Activated naive CD4-positive, alpha-beta T cell treated with anti-CD3 and anti-CD28 coated beads, Interleukin-2, amount 50 U/mL, for 72 hours (primary cell): ENCODE measurements around the gene NFIX. TPM values are rescaled to one million over a fixed set of nuclear protein-coding genes. Genes with fewer than 3 reads are reported as not detected.

Experiments
- ATAC-seq, 2 donors: fragments of 150-1000 bp; cut with Tn5 transposase; 2 replicates each; pipeline ENCODE4 v1.10.0; 2021; ENCODE audit warnings: mild to moderate bottlenecking in 2 of 2, moderate library complexity in 2 of 2
- DNase-seq, 2 donors: peaks; one replicate each; pipeline ENCODE4 v3.0.0; 2021 to 2022; ENCODE audit warnings: low spot score in 2 of 2
- H3K27ac Mint-ChIP-seq, 2 donors: one replicate each; pipeline ENCODE4 v1.8.0; 2022; ENCODE audit warnings: mild to moderate bottlenecking in 2 of 2, mixed read lengths in 2 of 2
- H3K36me3 Mint-ChIP-seq, 2 donors: one replicate each; pipeline ENCODE4 v1.8.0; 2022; ENCODE audit warnings: mixed read lengths in 2 of 2
- H3K9me3 Mint-ChIP-seq, 2 donors: one replicate each; pipeline ENCODE4 v1.8.0; 2022; ENCODE audit warnings: mixed read lengths in 2 of 2
- total RNA-seq, 2 donors: library from RNA; stranded (reverse); gene quantifications; one replicate each; pipeline ENCODE4 v1.2.3, GENCODE V29; 2022

Gene NFIX
- total RNA-seq, 2 donors from 2014 or later: 1.8 to 5.4 TPM

- no peak for DNase-seq
- no peak overlapping the region for H3K27ac Mint-ChIP-seq
- no peaks in the 10 kb centered on the region for H3K9me3 Mint-ChIP-seq
- no peak for ATAC-seq
- peaks cover 0 to 5% of the 10 kb centered on the region in 2 donors for H3K36me3 Mint-ChIP-seq
Measured at GRCh38 chr19:12997179-12997966, 2.1 kb downstream of the NFIX start.

- Mint-ChIP-seq H3K9me3 (no peaks in the 10 kb centered on the region), H3K27ac (no peak overlapping the region), H3K36me3 (peaks cover 0 to 5% of the 10 kb centered on the region in 2 donors)
- ATAC-seq (no peak), DNase-seq (no peak)
Measured at GRCh38 chr19:12997967-12998940, 3.0 kb downstream of the NFIX start.

GRCh38 chr19:13001166-13001501, 5.9 kb downstream of the NFIX start:
- Mint-ChIP-seq H3K36me3 (no peaks in the 10 kb centered on the region), H3K9me3 (no peaks in the 10 kb centered on the region), H3K27ac (no peak overlapping the region)
- no peak for ATAC-seq
- no peak for DNase-seq

GRCh38 chr19:13001502-13002165, 6.4 kb downstream of the NFIX start:
- DNase-seq: no peak
- ATAC-seq: no peak
- Mint-ChIP-seq H3K9me3 (no peaks in the 10 kb centered on the region), H3K36me3 (no peaks in the 10 kb centered on the region), H3K27ac (no peak overlapping the region)

GRCh38 chr19:13002166-13002898, 7.1 kb downstream of the NFIX start:
- DNase-seq: no peak
- H3K9me3 Mint-ChIP-seq: no peaks in the 10 kb centered on the region
- no peaks in the 10 kb centered on the region for H3K36me3 Mint-ChIP-seq
- H3K27ac Mint-ChIP-seq: no peak overlapping the region
- ATAC-seq: no peak

- Mint-ChIP-seq H3K9me3 (no peaks in the 10 kb centered on the region), H3K36me3 (no peaks in the 10 kb centered on the region), H3K27ac (no peak overlapping the region)
- DNase-seq (no peak), ATAC-seq (no peak)
Measured at GRCh38 chr19:13003081-13003480, 7.8 kb downstream of the NFIX start.

GRCh38 chr19:13004273-13004672, 9.0 kb downstream of the NFIX start:
- Mint-ChIP-seq H3K9me3 (no peaks in the 10 kb centered on the region), H3K36me3 (no peaks in the 10 kb centered on the region), H3K27ac (no peak overlapping the region)
- DNase-seq: no peak
- no peak for ATAC-seq

- no peak overlapping the region for H3K27ac Mint-ChIP-seq
- no peaks in the 10 kb centered on the region for H3K9me3 Mint-ChIP-seq
- no peaks in the 10 kb centered on the region for H3K36me3 Mint-ChIP-seq
- ATAC-seq (no peak), DNase-seq (no peak)
Measured at GRCh38 chr19:13005253-13005652, 10.0 kb downstream of the NFIX start.

- no peaks in the 10 kb centered on the region for H3K9me3 Mint-ChIP-seq
- no peak overlapping the region for H3K27ac Mint-ChIP-seq
- DNase-seq (no peak), ATAC-seq (no peak)
- no peaks in the 10 kb centered on the region for H3K36me3 Mint-ChIP-seq
Measured at GRCh38 chr19:13005861-13006370, 10.6 kb downstream of the NFIX start.

- no peak overlapping the region for H3K27ac Mint-ChIP-seq
- H3K36me3 Mint-ChIP-seq: no peaks in the 10 kb centered on the region
- DNase-seq: no peak
- no peaks in the 10 kb centered on the region for H3K9me3 Mint-ChIP-seq
- ATAC-seq: no peak
Measured at GRCh38 chr19:13006431-13007281, 11.4 kb downstream of the NFIX start.

- H3K36me3 Mint-ChIP-seq: no peaks in the 10 kb centered on the region
- DNase-seq (no peak), ATAC-seq (no peak)
- no peaks in the 10 kb centered on the region for H3K9me3 Mint-ChIP-seq
- no peak overlapping the region for H3K27ac Mint-ChIP-seq
Measured at GRCh38 chr19:13007292-13008045, 12.2 kb downstream of the NFIX start.

- Mint-ChIP-seq H3K9me3 (no peaks in the 10 kb centered on the region), H3K36me3 (no peaks in the 10 kb centered on the region), H3K27ac (no peak overlapping the region)
- ATAC-seq (no peak), DNase-seq (no peak)
Measured at GRCh38 chr19:13008926-13009787, 13.9 kb downstream of the NFIX start.

- Mint-ChIP-seq H3K36me3 (no peaks in the 10 kb centered on the region), H3K27ac (no peak overlapping the region), H3K9me3 (no peaks in the 10 kb centered on the region)
- DNase-seq (no peak), ATAC-seq (no peak)
Measured at GRCh38 chr19:13010038-13010991, 15.0 kb downstream of the NFIX start.
